DOHH2 (cell line): ENCODE measurements around the gene KRT76.

ENCODE experiments used
- H3F3A ChIP-seq: fragments of 200-600 bp; sonication (generic), shearing (Covaris generic); 2 replicates; pipeline ENCODE4 v1.6.0; 2016; ENCODE audit warnings: antibody characterized with exemption, mild to moderate bottlenecking; ENCODE audit not compliant: control insufficient read depth, insufficient read depth
- H3K27ac ChIP-seq: fragments of 200-600 bp; sonication (generic); 2 replicates; pipeline ENCODE4 v1.5.1; 2014; ENCODE audit warnings: low read depth, mild to moderate bottlenecking, low read length, moderate library complexity
- H3K27me3 ChIP-seq: fragments of 200-600 bp; sonication (generic); 2 replicates; pipeline ENCODE4 v1.6.1; 2014; ENCODE audit warnings: mild to moderate bottlenecking, low read length, mixed read lengths; ENCODE audit not compliant: control insufficient read depth
- H3K36me3 ChIP-seq: fragments of 200-600 bp; sonication (generic); 2 replicates; pipeline ENCODE4 v1.6.1; 2014; ENCODE audit warnings: mild to moderate bottlenecking, low read length, moderate library complexity, mixed read lengths; ENCODE audit not compliant: control insufficient read depth
- H3K4me1 ChIP-seq: fragments of 200-600 bp; sonication (generic); 2 replicates; pipeline ENCODE4 v1.6.1; 2014; ENCODE audit warnings: mild to moderate bottlenecking, low read length, mixed read lengths; ENCODE audit not compliant: control insufficient read depth
- H3K4me2 ChIP-seq: fragments of 200-600 bp; sonication (generic); 2 replicates; pipeline ENCODE4 v1.6.0; 2014; ENCODE audit warnings: mild to moderate bottlenecking, low read length, moderate library complexity
- H3K4me3 ChIP-seq: fragments of 200-600 bp; sonication (generic); 2 replicates; pipeline ENCODE4 v1.5.1; 2014; ENCODE audit warnings: mild to moderate bottlenecking, low read length, mixed read lengths
- H3K79me2 ChIP-seq: fragments of 200-600 bp; sonication (generic); 2 replicates; pipeline ENCODE4 v1.6.1; 2014; ENCODE audit warnings: mild to moderate bottlenecking, low read length, mixed read lengths; ENCODE audit not compliant: control insufficient read depth
- H3K9me2 ChIP-seq: fragments of 200-600 bp; sonication (generic); replicated peaks from 2 replicates; pipeline ENCODE4 v1.6.1; 2014; ENCODE audit warnings: mild to moderate bottlenecking, low read length, mixed read lengths; ENCODE audit not compliant: control insufficient read depth
- H3K9me3 ChIP-seq: fragments of 200-600 bp; sonication (generic); 2 replicates; pipeline ENCODE4 v1.6.1; 2014; ENCODE audit warnings: antibody characterized with exemption, low read length, mixed read lengths; ENCODE audit not compliant: control insufficient read depth, insufficient read depth
- H4K20me1 ChIP-seq: fragments of 200-600 bp; sonication (generic); 2 replicates; pipeline ENCODE4 v1.6.0; 2014; ENCODE audit warnings: low read depth, mild to moderate bottlenecking, antibody characterized with exemption, low read length, moderate library complexity; ENCODE audit not compliant: control insufficient read depth, insufficient read depth
- CTCF ChIP-seq: fragments of 200-600 bp; sonication (generic); IDR thresholded peaks from one replicate; pipeline ENCODE4 v1.5.1; 2014; ENCODE audit warnings: antibody characterized with exemption, mild to moderate bottlenecking, low read depth, low read length; ENCODE audit not compliant: poor library complexity, severe bottlenecking
- EZH2phosphoT487 ChIP-seq: fragments of 200-600 bp; sonication (generic); IDR thresholded peaks from 2 replicates; pipeline ENCODE4 v1.6.1; 2017; ENCODE audit warnings: borderline replicate concordance, mild to moderate bottlenecking, antibody characterized with exemption, low read length, moderate library complexity, mixed read lengths

Gene KRT76

GRCh38 chr12:52823761-52824450 is 46.8 kb upstream of the KRT76 start:
- Histone ChIP-seq H3K27ac (no peak overlapping the region), H4K20me1 (no peaks in the 10 kb centered on the region), H3K9me2 (no peaks in the 10 kb centered on the region), H3F3A (no peaks in the 10 kb centered on the region), H3K27me3 (no peaks in the 10 kb centered on the region; the same call in 1 of the 2 replicates), H3K9me3 (no peaks in the 10 kb centered on the region), H3K79me2 (no peaks in the 10 kb centered on the region), H3K36me3 (no peaks in the 10 kb centered on the region), H3K4me3 (no peak overlapping the region), H3K4me1 (no peaks in the 10 kb centered on the region), H3K4me2 (no peak overlapping the region)
- no peak for TF ChIP-seq EZH2phosphoT487
- TF ChIP-seq CTCF, result no peak

DNA sequence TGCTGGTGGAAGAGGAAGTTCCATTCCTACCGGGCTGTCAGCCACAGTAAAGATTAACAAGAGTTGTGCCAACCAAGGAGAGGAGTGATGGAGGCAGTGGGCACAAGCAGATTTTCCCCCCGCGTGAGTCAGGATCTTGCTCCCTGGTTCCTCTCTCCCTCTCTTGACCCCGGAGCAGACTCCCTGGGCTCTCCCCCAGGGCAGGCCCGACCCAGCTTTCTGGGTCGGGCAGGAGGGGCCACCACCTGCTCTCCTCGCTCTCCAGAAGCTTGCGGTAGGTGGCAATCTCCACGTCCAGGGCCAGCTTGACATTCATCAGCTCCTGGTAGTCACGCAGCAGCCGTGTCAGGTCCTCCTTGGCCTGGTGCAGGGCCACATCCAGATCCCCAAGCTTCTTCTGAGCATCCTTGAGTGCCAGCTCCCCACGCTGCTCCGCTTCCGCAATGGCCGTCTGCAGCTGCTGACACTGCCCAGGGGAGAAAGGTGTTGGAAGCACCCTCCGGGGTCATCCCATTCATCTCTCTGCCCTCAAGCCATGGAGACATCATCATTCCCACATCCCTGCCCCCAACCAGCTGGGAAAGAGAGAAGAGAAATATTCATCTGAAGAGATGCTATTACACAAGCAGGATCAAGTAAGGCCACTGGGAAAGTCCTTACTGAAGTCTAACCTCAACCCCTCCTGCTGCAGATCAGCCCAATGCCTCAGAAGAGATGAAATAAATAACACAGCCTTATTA is 45.8 kb upstream of the KRT76 start:
- no peaks in the 10 kb centered on the region for H3K9me3 ChIP-seq
- H3K4me1 ChIP-seq, result no peaks in the 10 kb centered on the region
- H4K20me1 ChIP-seq, result no peaks in the 10 kb centered on the region
- H3K27ac ChIP-seq, result no peak overlapping the region
- no peaks in the 10 kb centered on the region for H3F3A ChIP-seq
- TF ChIP-seq CTCF (no peak), EZH2phosphoT487 (no peak)
- H3K79me2 ChIP-seq, result no peaks in the 10 kb centered on the region
- H3K36me3 ChIP-seq, result no peaks in the 10 kb centered on the region
- H3K4me3 ChIP-seq, result no peak overlapping the region
- H3K4me2 ChIP-seq, result no peak overlapping the region
- H3K9me2 ChIP-seq, result no peaks in the 10 kb centered on the region
- no peaks in the 10 kb centered on the region; the same call in 1 of the 2 replicates for H3K27me3 ChIP-seq

- Histone ChIP-seq H3K4me2 (no peak overlapping the region), H3K27me3 (no peaks in the 10 kb centered on the region; the same call in 1 of the 2 replicates), H3K36me3 (no peaks in the 10 kb centered on the region), H3K9me3 (no peaks in the 10 kb centered on the region), H4K20me1 (no peaks in the 10 kb centered on the region), H3K4me3 (no peak overlapping the region), H3F3A (no peaks in the 10 kb centered on the region), H3K27ac (no peak overlapping the region), H3K4me1 (no peaks in the 10 kb centered on the region), H3K79me2 (no peaks in the 10 kb centered on the region), H3K9me2 (no peaks in the 10 kb centered on the region)
- TF ChIP-seq CTCF (no peak), EZH2phosphoT487 (no peak)
Observed at GRCh38 chr12:52821826-52822660, 44.9 kb upstream of the KRT76 start.
